Upper lobe of left lung (tissue), 4 donors: Measurements from ENCODE around the gene COL28A1.

Source experiments
- POLR2AphosphoS5 ChIP-seq, 2 donors: sonication (generic); formaldehyde crosslinking; IDR thresholded peaks; one replicate each; pipeline ENCODE4 v1.5.1; 2017; ENCODE audit warnings: antibody characterized with exemption in 2 of 2
- TF ChIP-seq, protein P1 (sequence below), 6 experiments: fragments of 450-650 bp in 4 of 6; fragments of 200-600 bp in 2 of 6; sonication (generic) in 2 of 6; IDR thresholded peaks; one replicate each; pipeline ENCODE4 v1.5.1; 2016 to 2019; ENCODE audit warnings: antibody characterized with exemption in 6 of 6

DNA sequence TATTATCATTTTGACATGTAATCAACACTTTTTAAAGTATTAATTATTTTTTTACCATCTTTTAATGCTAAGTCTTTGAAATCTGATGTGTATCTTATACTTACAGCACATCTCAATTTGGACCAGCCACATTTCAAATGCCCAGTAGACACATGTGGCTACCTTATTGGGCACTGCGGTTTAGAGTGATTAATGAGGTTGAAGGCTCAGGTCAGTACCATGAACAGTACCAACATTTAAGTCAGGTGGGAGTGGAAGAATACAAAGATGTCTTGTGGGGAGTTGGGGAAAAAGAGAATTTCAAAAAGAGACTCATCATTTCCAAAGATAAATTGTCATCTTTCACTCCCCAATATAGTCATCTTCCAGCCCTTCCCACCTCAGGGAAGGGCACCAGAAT is 40.5 kb downstream of the COL28A1 start:
- TF ChIP-seq, protein P1, sequence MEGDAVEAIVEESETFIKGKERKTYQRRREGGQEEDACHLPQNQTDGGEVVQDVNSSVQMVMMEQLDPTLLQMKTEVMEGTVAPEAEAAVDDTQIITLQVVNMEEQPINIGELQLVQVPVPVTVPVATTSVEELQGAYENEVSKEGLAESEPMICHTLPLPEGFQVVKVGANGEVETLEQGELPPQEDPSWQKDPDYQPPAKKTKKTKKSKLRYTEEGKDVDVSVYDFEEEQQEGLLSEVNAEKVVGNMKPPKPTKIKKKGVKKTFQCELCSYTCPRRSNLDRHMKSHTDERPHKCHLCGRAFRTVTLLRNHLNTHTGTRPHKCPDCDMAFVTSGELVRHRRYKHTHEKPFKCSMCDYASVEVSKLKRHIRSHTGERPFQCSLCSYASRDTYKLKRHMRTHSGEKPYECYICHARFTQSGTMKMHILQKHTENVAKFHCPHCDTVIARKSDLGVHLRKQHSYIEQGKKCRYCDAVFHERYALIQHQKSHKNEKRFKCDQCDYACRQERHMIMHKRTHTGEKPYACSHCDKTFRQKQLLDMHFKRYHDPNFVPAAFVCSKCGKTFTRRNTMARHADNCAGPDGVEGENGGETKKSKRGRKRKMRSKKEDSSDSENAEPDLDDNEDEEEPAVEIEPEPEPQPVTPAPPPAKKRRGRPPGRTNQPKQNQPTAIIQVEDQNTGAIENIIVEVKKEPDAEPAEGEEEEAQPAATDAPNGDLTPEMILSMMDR (IDR thresholded peaks at IDR 0.05): no peak
- TF ChIP-seq POLR2AphosphoS5 (IDR thresholded peaks at IDR 0.05): no peak
